Kidney epithelial cell (primary cell): ENCODE data around the gene SGPP2. TPM values are rescaled to one million over a fixed set of nuclear protein-coding genes. Genes with fewer than 3 reads are reported as not detected.

Experiments used
- DNase-seq: peaks from one replicate; pipeline ENCODE4 v3.0.0-alpha.2; 2010; ENCODE audit warnings: low read depth
- H3K27me3 ChIP-seq: 2 replicates; pipeline ENCODE4 v1.6.0; 2011; ENCODE audit warnings: low read length; ENCODE audit not compliant: control insufficient read depth, insufficient read depth
- H3K36me3 ChIP-seq: 2 replicates; pipeline ENCODE4 v1.5.1; 2011; ENCODE audit warnings: low read length; ENCODE audit not compliant: control insufficient read depth, insufficient read depth
- H3K4me3 ChIP-seq: 2 replicates; pipeline ENCODE4 v1.5.1; 2011; ENCODE audit warnings: low read depth, mild to moderate bottlenecking, control low read depth, low read length
- CTCF ChIP-seq: IDR thresholded peaks from 2 replicates; pipeline ENCODE4 v1.5.1; 2011; ENCODE audit warnings: mild to moderate bottlenecking, moderate library complexity, low read length, control low read depth, inconsistent platforms; ENCODE audit not compliant: insufficient read depth, poor library complexity, severe bottlenecking
- total RNA-seq: library from RNA; depleted of rRNA; stranded (reverse); fragments of >200 nt; gene quantifications from 2 replicates; pipeline ENCODE4 v1.2.3, GENCODE V29; 2015

The SGPP2 gene
- total RNA-seq, 1 donor from 2014 or later = 29.1 TPM

- no peak overlapping the region for H3K4me3 ChIP-seq
- no peak for DNase-seq
- no peaks in the 10 kb centered on the region for H3K36me3 ChIP-seq
- peaks cover 2% of the 10 kb centered on the region for H3K27me3 ChIP-seq
- no peak for TF ChIP-seq CTCF
Observed at GRCh38 chr2:222393733-222394267, 30.5 kb upstream of the SGPP2 start.

- Histone ChIP-seq H3K4me3 (no peak overlapping the region), H3K36me3 (no peaks in the 10 kb centered on the region), H3K27me3 (peaks cover 2% of the 10 kb centered on the region)
- DNase-seq = no peak
- TF ChIP-seq CTCF = no peak
Observed at GRCh38 chr2:222398446-222398885, 25.9 kb upstream of the SGPP2 start.

- no peak overlapping the region for H3K4me3 ChIP-seq
- no peaks in the 10 kb centered on the region for H3K36me3 ChIP-seq
- no peak for TF ChIP-seq CTCF
- DNase-seq = no peak
- H3K27me3 ChIP-seq = peaks cover 2% of the 10 kb centered on the region
Observed at GRCh38 chr2:222399038-222399783, 25.1 kb upstream of the SGPP2 start.

- no peak for DNase-seq
- H3K27me3 ChIP-seq = no peaks in the 10 kb centered on the region
- no peak overlapping the region for H3K4me3 ChIP-seq
- no peak for TF ChIP-seq CTCF
- no peaks in the 10 kb centered on the region for H3K36me3 ChIP-seq
Observed at GRCh38 chr2:222404151-222404905, 20.0 kb upstream of the SGPP2 start.

GRCh38 chr2:222408684-222409083 is 15.7 kb upstream of the SGPP2 start:
- no peak for TF ChIP-seq CTCF
- no peak for DNase-seq
- H3K27me3 ChIP-seq = no peaks in the 10 kb centered on the region

More at GRCh38 chr2:222408684-222409083, 15.7 kb upstream of the SGPP2 start:
- no peaks in the 10 kb centered on the region for H3K36me3 ChIP-seq
- H3K4me3 ChIP-seq = no peak overlapping the region
